ENCODE data around the gene SHMT2.

- TF ChIP-seq, protein P1, sequence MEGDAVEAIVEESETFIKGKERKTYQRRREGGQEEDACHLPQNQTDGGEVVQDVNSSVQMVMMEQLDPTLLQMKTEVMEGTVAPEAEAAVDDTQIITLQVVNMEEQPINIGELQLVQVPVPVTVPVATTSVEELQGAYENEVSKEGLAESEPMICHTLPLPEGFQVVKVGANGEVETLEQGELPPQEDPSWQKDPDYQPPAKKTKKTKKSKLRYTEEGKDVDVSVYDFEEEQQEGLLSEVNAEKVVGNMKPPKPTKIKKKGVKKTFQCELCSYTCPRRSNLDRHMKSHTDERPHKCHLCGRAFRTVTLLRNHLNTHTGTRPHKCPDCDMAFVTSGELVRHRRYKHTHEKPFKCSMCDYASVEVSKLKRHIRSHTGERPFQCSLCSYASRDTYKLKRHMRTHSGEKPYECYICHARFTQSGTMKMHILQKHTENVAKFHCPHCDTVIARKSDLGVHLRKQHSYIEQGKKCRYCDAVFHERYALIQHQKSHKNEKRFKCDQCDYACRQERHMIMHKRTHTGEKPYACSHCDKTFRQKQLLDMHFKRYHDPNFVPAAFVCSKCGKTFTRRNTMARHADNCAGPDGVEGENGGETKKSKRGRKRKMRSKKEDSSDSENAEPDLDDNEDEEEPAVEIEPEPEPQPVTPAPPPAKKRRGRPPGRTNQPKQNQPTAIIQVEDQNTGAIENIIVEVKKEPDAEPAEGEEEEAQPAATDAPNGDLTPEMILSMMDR (IDR thresholded peaks at IDR 0.05; ENCODE audit: low read depth, low read length), result peak; percentile 73
- TF ChIP-seq POLR2A (IDR thresholded peaks at IDR 0.05; ENCODE audit: extremely low read depth, insufficient read length) (no peak), MYC (IDR thresholded peaks at IDR 0.05; ENCODE audit: low read depth, low read length) (0 out of 2 replicates have a peak, but pooled peaks have one; percentile 14)
- TF ChIP-seq, protein P2, sequence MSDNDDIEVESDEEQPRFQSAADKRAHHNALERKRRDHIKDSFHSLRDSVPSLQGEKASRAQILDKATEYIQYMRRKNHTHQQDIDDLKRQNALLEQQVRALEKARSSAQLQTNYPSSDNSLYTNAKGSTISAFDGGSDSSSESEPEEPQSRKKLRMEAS (IDR thresholded peaks at IDR 0.05; ENCODE audit: low read depth, low read length), result no peak
Measured at GRCh38 chr12:57242691-57243454, 13.4 kb downstream of the SHMT2 start.

Measured in NB4 (cell line).